Measurements from ENCODE around the gene HRH2.

GRCh38 chr5:175690586-175690985 is 32.7 kb downstream of the HRH2 start:
- TF ChIP-seq CTCF (IDR thresholded peaks at IDR 0.05) (no peak), EZH2 (IDR thresholded peaks at IDR 0.05; ENCODE audit: borderline replicate concordance, insufficient read depth, low read depth, low read length, poor library complexity, severe bottlenecking) (no peak)
